WI38 (cell line): ENCODE measurements around the gene SPECC1.
"Not testable (repeated sequence)": the region's sequence is repeated elsewhere in the genome, so short reads cannot be mapped to it uniquely, and the experiment has no call there.

ENCODE experiments used
- H3K4me3 ChIP-seq: 2 replicates; pipeline ENCODE4 v1.5.1; 2011; ENCODE audit warnings: low read depth, mild to moderate bottlenecking, control low read depth, low read length
- CTCF ChIP-seq: IDR thresholded peaks from 2 replicates; pipeline ENCODE4 v1.5.1; 2012; ENCODE audit warnings: low read depth, mild to moderate bottlenecking, control low read depth, low read length

SPECC1 gene

GRCh38 chr17:20073055-20073979 is 64.2 kb downstream of the SPECC1 start:
- no peak for TF ChIP-seq CTCF
- H3K4me3 ChIP-seq = no peak overlapping the region

- no peak for TF ChIP-seq CTCF
- no peak overlapping the region for H3K4me3 ChIP-seq
Observed at GRCh38 chr17:20074001-20074400, 64.8 kb downstream of the SPECC1 start.

- no peak overlapping the region for H3K4me3 ChIP-seq
- TF ChIP-seq CTCF = no peak
Observed at GRCh38 chr17:20074489-20074888, 65.3 kb downstream of the SPECC1 start.

GRCh38 chr17:20076137-20076536 is 67.0 kb downstream of the SPECC1 start:
- not testable (repeated sequence) for H3K4me3 ChIP-seq

GRCh38 chr17:20077978-20078685 is 69.0 kb downstream of the SPECC1 start:
- TF ChIP-seq CTCF = no peak
- no peak overlapping the region for H3K4me3 ChIP-seq

GRCh38 chr17:20080513-20080912 is 71.4 kb downstream of the SPECC1 start:
- no peak overlapping the region for H3K4me3 ChIP-seq
- TF ChIP-seq CTCF = no peak

- TF ChIP-seq CTCF = no peak
Observed at GRCh38 chr17:20083156-20083859, 74.1 kb downstream of the SPECC1 start.

More at GRCh38 chr17:20083156-20083859, 74.1 kb downstream of the SPECC1 start:
- H3K4me3 ChIP-seq = no peak overlapping the region
